SH-SY5Y (cell line): ENCODE results near the gene DPP10.

Experiments used
- GATA2 ChIP-seq: IDR thresholded peaks from 2 replicates; pipeline ENCODE4 v1.6.1; 2011; ENCODE audit warnings: mild to moderate bottlenecking, low read depth, low read length
- GATA3 ChIP-seq: IDR thresholded peaks from 2 replicates; pipeline ENCODE4 v1.6.1; 2011; ENCODE audit warnings: low read depth, mild to moderate bottlenecking, low read length, moderate library complexity

DNA sequence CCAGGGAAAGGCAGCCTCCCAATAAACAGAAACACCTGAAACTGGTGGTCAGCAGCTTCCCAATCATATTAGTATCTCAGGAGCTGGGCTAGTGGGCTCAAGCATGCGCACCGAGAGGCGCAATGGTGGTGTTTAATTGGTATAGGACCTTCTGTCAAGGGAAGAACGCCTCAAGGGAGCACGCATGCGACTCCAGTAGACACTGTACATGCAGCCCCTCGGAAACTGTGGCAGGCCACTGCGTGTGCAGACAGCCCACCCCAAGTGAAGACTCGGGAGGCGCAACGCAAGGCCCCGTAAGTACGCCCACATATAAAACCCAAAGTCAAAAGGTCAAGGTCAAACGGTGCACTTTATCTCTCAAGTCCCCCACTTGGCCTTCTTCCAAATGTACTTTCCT lies 1405.8 kb downstream of the DPP10 start:
- TF ChIP-seq GATA2: no peak
- no peak for TF ChIP-seq GATA3
